GM18861 (cell line): ENCODE results near the gene POLR1D.

Source experiments
- ATAC-seq: cut with Tn5 transposase; IDR thresholded peaks from one replicate; pipeline ENCODE4 v1.9.1; 2021; ENCODE audit not compliant: unreplicated experiment

The POLR1D gene

GRCh38 chr13:27670861-27671260 lies 49.2 kb downstream of the POLR1D start:
- ATAC-seq: no peak

- ATAC-seq: no peak
These were observed 50.3 kb downstream of the POLR1D start for GRCh38 chr13:27672025-27672424.
